HG02798 (cell line): ENCODE data around the gene CRMP1.
"Not testable (repeated sequence)": the region's sequence is repeated elsewhere in the genome, so short reads cannot be mapped to it uniquely, and the experiment has no call there.

Experiments used
- ATAC-seq: cut with Tn5 transposase; IDR thresholded peaks from one replicate; pipeline ENCODE4 v1.9.1; 2021; ENCODE audit warnings: mild to moderate bottlenecking; ENCODE audit not compliant: unreplicated experiment, poor library complexity

CRMP1 gene

GRCh38 chr4:5826437-5827107, 66.3 kb downstream of the CRMP1 start:
- ATAC-seq: no peak

- no peak for ATAC-seq
These were observed 67.4 kb downstream of the CRMP1 start for GRCh38 chr4:5825321-5826041.

GRCh38 chr4:5824635-5825034, 68.3 kb downstream of the CRMP1 start:
- ATAC-seq: no peak

- ATAC-seq: no peak
These were observed 68.7 kb downstream of the CRMP1 start for GRCh38 chr4:5824227-5824626.

- ATAC-seq: no peak
These were observed 69.2 kb downstream of the CRMP1 start for GRCh38 chr4:5823542-5824211.

- no peak for ATAC-seq
These were observed 70.3 kb downstream of the CRMP1 start for GRCh38 chr4:5822619-5823018.

- no peak for ATAC-seq
These were observed 71.1 kb downstream of the CRMP1 start for GRCh38 chr4:5821665-5822358.

- no peak for ATAC-seq
These were observed 76.0 kb downstream of the CRMP1 start for GRCh38 chr4:5816851-5817375.

GRCh38 chr4:5816101-5816500, 76.8 kb downstream of the CRMP1 start:
- no peak for ATAC-seq

- ATAC-seq: no peak
These were observed 77.2 kb downstream of the CRMP1 start for GRCh38 chr4:5815641-5816040.

GRCh38 chr4:5814421-5814820, 78.5 kb downstream of the CRMP1 start:
- ATAC-seq: no peak

- no peak for ATAC-seq
These were observed 79.0 kb downstream of the CRMP1 start for GRCh38 chr4:5813882-5814255.

GRCh38 chr4:5812506-5813229, 80.2 kb downstream of the CRMP1 start:
- ATAC-seq: peak; percentile 55

- ATAC-seq: not testable (repeated sequence)
These were observed 80.8 kb downstream of the CRMP1 start for GRCh38 chr4:5812057-5812456.

GRCh38 chr4:5810770-5811430, 82.0 kb downstream of the CRMP1 start:
- no peak for ATAC-seq

- no peak for ATAC-seq
These were observed 82.7 kb downstream of the CRMP1 start for GRCh38 chr4:5810151-5810550.

- no peak for ATAC-seq
These were observed 83.6 kb downstream of the CRMP1 start for GRCh38 chr4:5809216-5809776.

GRCh38 chr4:5808081-5808741, 84.7 kb downstream of the CRMP1 start:
- no peak for ATAC-seq

GRCh38 chr4:5805270-5805669, 87.6 kb downstream of the CRMP1 start:
- ATAC-seq: no peak
